GM21423 (cell line): ENCODE results near the gene RHOH.

Experiments
- ATAC-seq: cut with Tn5 transposase; IDR thresholded peaks from one replicate; pipeline ENCODE4 v1.9.1; 2021; ENCODE audit warnings: mild to moderate bottlenecking, moderate library complexity; ENCODE audit not compliant: unreplicated experiment

The RHOH gene

DNA sequence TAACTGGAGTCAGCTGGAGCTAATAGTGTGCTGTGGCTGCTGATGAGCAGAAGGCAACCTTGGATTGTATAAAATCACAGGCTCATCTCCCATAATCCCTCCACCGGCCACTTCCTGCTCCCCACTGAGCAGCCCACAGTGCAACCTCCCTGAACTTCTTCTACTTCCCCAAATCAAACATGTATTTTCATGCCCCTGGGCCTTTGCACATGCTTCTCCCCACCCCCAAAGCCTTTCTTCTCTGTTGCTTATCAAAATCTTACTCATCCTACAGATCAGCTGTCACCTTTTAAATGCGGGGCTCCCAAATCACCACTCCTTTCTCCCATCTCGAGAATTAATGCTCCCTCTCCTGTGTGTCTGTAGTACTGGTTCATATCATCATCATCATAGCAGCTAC, 35.8 kb downstream of the RHOH start:
- no peak for ATAC-seq

DNA sequence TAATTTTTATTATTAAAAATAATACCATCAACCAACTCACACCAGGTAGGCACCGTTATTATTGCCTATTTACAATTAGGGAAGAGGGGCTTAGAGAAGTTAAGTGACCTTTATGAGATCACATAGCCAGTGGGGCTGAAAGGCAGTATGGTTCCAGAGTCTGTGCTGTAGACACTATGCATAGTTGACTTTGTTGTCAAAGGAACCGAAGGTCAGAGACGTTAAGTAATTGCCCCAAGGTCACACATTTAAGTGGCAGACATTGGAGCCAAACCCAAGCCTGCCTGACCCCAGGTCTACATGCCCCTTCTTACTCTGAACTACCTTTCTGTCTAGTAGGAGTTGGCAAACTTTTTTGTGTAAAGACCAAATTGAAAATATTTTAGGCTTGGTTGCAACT, 36.4 kb downstream of the RHOH start:
- ATAC-seq = no peak

DNA sequence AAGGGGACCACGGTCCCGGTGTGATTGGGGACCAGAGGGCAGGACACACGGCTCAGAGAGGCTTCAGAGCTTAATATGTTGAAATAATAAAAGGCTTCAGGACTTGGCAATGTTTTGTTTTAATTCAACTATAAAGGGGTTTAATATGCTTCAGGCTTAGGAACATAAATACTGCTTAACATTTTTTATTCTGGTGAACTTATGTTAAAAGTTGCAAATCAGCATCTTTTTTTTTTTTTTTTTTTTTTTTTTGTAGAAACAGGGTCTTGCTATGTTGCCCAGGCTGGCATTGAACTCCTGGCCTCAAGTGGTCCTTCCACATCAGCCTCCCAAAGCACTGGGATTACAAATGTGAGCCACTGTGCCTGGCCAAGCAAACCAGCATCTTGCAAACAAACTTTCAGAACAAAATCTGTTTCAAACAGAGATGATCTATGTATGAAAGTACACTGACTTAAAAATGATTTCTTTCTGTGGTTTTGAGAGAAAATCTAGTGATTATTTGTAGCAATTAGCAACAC, 37.7 kb downstream of the RHOH start:
- no peak for ATAC-seq

DNA sequence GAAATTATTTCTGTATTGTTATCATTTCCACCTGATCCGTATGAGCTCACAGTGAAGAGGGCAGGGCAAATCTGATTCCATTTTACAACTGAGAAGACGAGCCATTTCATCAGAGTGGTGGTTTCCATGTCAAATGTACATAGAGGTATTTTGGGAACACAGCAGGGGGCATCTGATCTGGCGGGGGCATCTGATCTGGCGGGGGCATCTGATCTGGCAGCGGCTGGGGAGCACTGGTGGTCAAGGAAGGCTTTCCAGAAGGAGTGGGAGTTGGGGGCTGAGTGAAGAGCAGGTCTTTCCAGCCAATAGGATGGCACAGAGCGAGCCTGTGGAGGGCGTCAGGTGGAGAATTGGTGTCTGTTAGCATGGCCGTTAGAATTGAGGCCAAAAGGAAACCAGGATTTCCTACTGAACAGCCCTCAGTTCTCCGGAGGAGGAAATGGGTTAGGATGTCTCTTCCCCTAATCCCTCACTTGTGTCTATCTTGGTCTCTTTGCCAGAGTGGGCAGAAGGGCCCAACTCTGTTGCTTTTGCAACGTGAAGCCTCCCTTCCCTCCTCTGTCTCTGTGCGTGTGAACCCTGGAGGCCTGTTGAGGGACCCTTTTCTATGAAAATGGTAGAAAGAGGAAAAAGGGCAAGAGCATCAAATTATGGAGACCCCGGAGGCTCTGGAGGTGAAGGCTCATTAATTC, 41.3 kb downstream of the RHOH start:
- no peak for ATAC-seq

DNA sequence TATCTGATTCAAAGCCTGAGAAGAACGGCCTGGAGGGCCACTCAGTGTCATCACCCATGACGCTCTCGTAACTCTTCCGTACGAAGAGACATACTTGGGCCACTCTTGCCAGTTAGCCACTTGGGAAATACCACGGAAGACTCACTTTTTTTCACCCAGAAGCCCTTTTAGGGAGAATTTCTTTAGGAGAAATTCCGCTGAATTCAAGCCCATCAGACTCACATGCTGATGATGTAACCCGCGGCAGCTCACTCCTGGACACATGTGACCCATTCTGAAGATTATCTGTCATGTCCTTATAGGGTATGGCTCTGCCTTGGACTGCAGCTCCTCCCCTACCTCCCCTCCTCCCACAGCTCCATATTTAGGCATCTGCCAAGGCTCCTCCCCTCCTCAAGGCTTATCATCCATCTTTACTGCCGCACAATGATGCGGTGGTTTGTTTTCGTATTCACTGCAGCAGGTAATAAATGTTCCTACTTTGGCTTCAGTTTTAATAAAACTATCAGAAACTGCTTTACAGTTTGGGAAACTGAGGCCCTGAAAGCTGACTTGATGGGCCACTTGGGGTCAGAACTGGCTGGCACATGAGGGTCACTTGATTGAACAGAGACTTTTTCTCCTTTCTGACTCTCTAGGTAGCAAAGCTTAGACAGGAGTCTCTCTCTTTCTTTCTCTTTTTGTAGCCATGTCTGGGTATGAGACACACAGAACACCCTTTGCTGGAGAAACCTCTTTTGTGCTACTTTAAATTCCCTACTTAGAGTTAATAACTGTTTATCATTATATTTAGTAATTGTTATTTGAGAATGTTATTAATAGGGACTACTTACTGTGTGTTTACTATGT, 42.1 kb downstream of the RHOH start:
- ATAC-seq = no peak

DNA sequence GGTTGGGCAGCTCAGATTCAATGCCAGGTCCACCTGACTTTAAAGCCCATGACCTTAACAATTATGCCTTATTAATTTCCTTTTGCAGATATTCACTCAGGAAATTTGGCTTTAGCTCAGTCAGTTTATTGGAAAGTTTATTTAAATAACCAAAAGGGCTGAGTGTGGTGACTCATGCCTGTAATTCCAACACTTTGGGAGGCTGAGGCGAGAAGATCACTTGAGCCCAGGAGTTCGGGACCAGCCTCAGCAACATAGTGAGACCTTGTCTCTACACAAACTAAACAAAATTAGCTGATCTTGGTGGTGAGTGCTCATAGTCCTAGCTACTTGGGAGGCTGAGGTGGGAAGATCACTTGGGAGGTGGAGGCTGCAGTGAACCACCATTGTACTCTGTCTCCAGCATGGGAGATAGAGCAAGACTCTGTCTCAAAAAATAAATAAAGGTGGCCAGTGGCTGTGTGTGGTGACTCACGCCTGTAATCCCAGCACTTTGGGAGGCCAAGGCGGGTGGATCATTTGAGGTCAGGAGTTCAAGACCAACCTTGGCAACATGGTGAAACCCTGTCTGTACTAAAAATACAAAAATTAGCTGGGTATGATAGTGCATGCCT, 43.3 kb downstream of the RHOH start:
- no peak for ATAC-seq

DNA sequence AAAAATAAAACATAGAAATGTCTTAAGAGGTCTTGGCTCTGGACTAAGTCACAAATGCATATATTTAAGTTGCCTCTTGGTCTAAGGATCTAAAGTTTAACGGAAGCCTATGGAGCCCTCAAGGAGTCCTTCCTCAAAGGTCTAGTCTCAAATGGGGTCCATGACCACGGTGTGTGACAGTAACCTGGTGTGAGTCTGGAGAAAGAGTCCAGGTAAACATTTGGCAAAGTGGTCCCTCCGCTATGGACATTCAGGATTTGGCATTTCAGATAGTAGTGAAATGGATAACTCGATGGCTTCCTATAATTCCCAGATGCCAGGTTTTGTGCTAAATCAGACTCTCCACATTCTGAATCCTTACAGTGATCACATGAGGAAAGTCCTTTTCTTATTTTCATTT, 44.2 kb downstream of the RHOH start:
- ATAC-seq = no peak

DNA sequence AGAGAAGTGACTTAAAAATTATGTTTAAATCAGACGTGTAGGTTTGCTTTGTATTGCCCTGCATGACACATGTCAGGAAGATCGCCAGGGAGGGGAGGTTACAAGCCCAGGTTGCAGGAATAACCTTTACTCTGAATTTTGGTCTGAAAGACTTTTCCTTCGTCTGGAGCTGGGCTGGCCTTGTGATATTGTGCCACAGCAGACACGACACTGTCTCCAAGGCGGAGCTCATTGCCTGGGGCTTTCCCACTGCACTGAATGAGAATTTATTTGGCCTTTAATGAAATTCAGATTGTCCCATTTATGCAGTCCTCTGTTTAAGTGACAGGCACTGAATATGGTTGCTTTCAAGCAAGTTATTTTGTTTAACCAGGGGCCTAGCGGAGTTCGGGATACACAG, 45.1 kb downstream of the RHOH start:
- ATAC-seq = no peak

DNA sequence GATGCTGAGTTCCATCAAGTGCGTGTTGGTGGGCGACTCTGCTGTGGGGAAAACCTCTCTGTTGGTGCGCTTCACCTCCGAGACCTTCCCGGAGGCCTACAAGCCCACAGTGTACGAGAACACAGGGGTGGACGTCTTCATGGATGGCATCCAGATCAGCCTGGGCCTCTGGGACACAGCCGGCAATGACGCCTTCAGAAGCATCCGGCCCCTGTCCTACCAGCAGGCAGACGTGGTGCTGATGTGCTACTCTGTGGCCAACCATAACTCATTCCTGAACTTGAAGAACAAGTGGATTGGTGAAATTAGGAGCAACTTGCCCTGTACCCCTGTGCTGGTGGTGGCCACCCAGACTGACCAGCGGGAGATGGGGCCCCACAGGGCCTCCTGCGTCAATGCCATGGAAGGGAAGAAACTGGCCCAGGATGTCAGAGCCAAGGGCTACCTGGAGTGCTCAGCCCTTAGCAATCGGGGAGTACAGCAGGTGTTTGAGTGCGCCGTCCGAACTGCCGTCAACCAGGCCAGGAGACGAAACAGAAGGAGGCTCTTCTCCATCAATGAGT, 46.6 kb downstream of the RHOH start:
- ATAC-seq = no peak

DNA sequence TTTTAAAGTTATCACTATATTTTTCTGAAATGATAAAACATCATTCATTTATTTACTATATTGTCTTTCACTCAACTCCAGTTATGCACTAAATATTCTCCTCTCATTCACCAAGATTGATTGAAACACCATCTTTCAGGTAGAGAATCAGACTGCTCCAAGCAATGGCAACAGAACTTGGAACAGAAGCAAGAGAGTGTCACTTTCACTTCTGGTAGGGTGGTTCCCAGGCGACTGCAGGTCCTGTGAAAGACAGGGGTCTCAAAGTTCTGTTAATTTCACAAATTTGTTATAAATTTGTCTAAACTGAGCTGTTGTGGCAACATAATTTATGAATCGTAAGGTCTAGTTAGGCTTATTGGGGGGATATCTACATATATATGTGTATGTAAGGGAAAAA, 47.8 kb downstream of the RHOH start:
- no peak for ATAC-seq

DNA sequence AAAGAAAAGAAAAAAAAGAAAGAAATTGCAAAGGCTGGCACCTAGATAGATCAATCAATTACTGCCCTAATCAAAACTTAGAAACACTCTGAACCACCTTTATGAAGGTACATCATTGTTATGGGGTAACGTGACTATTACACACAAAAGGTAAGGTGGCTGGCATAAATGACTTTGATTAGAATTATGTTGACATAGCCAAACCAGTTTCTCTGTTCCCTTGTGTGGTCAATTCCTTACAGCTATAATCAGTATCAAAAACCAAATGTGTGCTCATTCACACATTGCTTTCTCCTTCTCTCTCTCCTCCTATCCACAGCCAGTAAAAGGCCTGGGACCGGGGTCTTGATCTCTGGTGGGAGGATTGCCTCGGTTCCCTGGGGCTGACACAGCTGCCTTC, 48.7 kb downstream of the RHOH start:
- ATAC-seq = no peak

DNA sequence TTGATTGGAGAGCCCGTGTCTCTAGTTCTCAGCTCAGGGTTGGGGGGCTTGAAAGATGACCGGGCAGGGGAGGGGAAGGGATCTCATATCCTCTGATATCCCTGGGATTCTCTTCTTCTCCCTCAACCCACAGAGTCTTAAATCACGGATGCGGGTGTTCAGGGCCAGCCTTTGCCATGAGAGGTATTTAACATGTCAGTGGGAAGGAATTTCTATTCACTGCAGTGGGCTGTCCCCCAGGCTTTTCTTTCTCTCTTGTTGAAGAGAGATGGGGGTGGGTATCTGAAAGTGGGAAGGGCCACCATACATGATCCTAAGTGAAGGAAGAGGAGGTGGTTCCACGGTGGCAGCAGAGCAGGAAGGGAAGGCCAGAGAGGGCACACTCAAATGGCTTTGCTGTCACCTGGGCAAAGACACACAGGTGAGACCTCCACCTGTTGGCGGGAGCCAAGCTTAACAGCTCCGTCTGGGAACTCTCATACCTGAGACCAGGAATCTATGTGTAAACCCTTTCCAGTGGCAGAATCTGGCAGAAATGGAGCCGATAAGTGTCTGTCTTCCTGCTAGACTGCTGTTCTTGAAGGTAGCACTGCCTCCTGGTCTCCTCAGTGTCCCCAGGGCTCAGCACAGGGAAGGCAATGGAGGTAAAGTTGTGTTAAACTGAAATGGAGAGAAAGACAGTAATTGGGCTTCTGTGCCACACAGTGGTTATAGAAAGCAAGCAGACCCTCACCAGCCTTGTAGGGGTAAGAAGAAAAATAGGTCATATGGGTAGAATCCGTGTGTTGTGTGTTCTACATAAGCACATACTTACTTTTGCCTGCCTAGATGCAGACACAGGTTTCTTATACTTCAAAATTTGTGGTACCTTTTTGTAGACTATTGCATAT, 49.4 kb downstream of the RHOH start:
- no peak for ATAC-seq

DNA sequence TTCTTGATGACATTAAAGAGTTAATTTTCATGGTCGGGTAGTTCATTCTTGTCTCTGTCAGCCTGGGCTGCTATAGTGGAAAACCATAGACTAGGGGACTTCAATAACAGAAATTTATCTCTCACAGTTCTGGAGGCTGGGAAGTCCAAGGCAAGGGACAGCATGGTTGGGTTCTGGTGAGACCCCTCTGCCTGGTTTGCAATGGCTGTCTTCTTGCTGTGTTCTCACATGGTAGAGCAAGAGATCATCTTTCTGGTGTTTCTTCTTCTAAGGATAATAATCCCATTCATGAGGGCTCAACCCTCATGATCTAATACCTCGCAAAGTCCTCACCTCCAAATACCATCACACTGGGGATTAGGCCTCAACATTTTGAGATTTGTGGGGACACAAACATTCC, 50.1 kb downstream of the RHOH start:
- no peak for ATAC-seq

DNA sequence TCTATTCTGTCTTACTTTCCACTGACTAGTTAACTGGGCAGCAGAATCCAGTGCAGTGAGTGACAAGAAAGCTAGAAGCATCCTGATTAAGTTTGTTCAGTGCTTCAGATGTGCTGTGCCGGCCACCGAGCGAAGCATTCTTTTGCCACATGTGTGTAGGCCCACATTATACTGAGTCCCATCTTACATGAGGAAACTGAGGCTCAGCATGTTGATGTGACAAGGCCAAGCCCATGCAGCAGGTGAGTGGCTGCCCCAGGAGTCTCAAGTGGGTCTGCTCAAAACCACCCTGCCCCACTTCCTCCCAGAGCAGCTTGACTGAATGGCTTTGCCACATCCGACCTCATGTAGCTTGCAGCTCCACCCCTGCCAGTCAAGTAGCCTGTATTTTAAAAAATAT, 50.5 kb downstream of the RHOH start:
- ATAC-seq = peak; percentile 40

DNA sequence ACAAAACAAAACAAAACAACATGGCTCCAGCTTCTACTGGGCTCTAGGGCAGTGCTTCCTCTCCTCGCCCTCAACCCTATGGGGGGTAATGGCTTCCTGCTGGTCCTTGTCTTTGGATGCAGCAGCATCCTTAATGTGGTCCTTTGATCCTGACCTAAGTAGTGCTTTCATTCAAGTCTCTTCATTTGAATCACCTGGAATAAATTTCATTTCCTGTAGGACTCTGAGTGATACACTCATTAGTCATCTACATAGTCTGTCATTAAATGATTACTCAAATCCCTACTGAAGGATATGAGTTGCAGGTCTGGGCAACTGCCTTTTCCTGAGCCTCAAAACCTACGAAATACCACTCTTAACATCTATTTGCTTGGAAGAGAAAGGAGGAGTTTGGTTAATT, 54.5 kb downstream of the RHOH start:
- no peak for ATAC-seq

DNA sequence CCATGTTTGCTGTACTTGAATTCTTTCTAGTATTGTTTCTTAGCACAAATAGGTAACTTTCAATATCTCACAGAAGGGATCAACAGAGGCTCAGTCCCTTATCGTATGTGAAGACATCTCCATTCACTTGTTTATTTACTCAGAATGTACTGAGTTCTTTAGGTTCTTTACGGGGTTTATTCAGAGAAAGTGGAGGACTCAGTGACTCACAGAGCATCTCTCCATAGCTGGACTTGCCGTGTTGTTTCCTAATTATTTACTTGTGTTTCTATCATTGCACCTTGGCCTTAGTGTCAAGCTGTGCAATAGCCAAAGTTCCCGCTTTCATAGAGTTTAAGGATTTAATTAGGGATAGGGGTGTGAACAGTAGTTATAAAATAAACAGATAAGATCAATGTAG, 57.1 kb downstream of the RHOH start:
- ATAC-seq = no peak

DNA sequence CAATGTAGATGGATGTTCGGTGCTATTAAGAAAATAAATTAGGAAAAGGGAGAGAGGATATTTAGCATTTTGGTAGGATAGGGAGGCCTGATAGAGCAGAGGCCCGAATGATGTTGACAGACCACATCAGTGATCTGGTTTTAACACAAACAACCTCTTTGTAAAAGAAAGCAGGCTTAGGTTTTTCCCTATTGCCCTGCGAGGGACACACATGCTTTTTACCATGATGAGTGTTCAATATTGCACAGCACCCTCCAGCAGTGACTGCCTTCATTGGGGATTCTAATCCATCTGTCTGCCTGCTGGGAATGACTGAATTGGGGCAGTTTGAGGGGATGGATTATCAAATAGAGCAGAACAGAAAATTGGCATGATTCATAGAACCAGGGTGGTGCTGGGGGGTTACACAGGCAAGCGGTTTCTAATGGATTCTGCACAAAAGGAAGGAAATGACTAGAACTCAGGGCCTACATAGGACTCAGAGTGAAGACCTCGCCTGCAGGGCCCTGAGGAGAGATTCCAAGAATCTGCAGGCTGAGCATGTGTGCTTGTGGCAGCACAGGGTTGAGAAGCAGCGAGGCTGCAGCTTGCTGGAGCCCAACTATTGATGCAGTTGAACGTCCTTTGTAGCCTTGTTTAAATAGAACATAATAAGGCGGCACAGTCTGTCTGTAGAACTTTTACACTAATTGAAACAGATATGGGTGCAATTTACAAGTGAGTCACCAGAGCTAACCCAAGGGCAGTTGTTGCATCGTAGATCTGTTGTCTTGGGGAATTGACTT, 58.0 kb downstream of the RHOH start:
- ATAC-seq = no peak

DNA sequence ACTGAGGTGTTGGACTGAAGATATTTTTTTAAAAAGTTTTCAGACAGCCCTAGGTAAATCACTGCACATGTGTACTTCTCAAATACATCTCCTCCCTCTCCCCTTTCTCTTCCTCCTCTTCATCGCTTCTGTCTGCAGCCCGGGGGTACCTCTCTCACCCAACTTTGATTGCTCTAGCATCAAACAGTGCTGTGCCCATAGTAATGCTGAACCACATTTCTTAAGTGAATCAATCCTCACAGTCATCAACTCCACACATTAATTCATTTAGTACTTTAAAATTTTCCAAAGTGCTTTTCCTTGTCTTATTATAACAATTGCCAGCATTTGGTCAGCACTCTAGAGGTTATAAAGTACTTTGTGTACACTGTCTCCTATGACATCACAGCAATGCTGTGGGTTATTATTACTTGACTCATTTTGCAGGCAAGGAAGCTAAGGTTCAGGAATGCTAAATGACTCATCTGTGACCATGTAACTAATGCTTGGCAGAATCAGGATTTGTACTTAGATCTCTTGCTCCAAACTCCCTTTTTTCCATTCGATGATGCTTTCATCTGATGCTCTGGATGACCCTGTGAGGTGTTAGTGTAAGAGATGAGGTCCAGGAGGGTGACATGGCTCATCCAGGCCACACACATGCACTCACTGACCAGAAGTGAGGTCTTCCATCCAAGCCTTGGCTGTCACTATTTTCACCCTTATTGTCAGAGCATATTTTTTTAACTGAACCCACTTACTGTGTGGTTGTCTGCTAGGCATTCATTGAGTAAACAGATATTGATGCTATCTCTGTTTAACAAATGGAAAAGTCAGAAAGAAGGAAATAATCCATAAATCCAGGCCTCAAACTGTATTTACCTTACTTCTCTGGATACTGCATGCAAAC, 58.8 kb downstream of the RHOH start:
- no peak for ATAC-seq

DNA sequence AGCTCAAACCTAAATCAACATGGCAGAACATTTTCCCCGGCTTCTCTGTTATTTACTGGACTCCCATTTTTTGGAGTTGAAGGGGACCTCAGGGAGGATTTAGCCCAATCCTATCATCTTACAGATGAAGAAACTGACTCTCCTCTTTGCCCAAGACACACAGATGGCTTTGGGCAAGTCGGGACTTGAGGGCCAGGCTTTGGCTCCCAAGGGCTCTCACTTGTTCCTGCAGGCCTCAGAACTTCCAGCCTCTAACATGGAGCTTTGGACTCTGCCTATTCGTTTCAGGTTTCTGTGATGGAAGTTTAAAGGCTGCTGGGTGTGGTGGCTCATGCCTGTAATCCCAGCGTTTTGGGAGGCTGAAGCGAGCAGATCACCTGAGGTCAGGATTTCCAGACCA, 59.5 kb downstream of the RHOH start:
- no peak for ATAC-seq
